ENCODE results near the gene SMC2. TPM values are rescaled to one million over a fixed set of nuclear protein-coding genes. Genes with fewer than 3 reads are reported as not detected.

The SMC2 gene
- total and polyA plus RNA-seq, 2 of the 13 experiments (the other 11 are each of a cell fraction or from before 2014, with no cell fraction given) = 5.6 to 36.7 TPM

DNA sequence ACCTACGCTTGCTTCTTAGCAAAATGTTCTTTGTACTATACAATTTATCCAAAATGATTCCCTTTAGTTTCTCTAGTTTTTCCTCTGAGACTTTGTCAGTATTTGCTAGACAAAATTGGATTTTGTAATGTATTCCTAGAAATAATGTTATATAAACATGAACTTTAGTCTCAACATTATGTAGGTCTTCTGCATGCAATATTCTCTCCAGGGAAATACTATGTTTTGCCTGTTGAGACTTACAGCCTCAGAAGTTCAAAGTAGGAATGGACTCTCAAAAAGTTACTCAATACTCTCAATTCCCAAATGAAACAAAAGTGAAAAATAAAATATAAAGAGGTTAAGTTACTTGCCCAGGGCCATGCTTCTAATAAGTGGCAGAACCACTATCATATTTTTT, 24.8 kb upstream of the SMC2 start:
- WGBS (ENCODE audit: low lambda C conversion rate) = 62% methylated on average over 1 of the region's 1 CpG
- H3K27ac ChIP-seq (ENCODE audit: extremely low read length, insufficient read depth, low read length) = no peak overlapping the region
- H4K20me1 ChIP-seq (ENCODE audit: insufficient read depth, low read length) = no peaks in the 10 kb centered on the region
- POLR2A ChIA-PET = no interaction called here
- CTCF ChIA-PET (ENCODE audit: low intra/inter-chr PET ratio, low total read pairs) = no interaction called here
- no peaks in the 10 kb centered on the region for H3K79me2 ChIP-seq (ENCODE audit: insufficient read depth, low read length)
- H3K9ac ChIP-seq (ENCODE audit: insufficient read depth, low read depth, low read length) = no peak overlapping the region
- H3K4me3 ChIP-seq (replicated peaks in 1 of 3; ENCODE audit: insufficient read depth in 1 of 3, low read depth in 2 of 3, low read length in 3 of 3) = no peak overlapping the region
- FAIRE-seq (no peak), DNase-seq (ENCODE audit: low spot score) (no peak), ATAC-seq (no peak; the same call in 2 of the 3 replicates)
- H3K4me2 ChIP-seq (ENCODE audit: low read depth, low read length) = no peak overlapping the region
- H2AFZ ChIP-seq (ENCODE audit: low read length) = no peak overlapping the region
- intact Hi-C loops (cut with micrococcal nuclease; ENCODE audit: unreplicated experiment) = no loop called here
- no TSS peak for BruUV-seq (replicated peaks)
- H3K36me3 ChIP-seq (replicated peaks in 1 of 2; ENCODE audit: control insufficient read depth in 1 of 2, insufficient read depth in 2 of 2, low read length in 2 of 2) = no peaks in the 10 kb centered on the region
- in situ Hi-C loops (cut with HindIII; ENCODE audit: extremely low pct_ligation_motif_present, low pct_unique_long_range_greater_than_20kb) = no loop called here
- H3K4me1 ChIP-seq (ENCODE audit: insufficient read depth, low read length) = peaks cover 12% of the 10 kb centered on the region; the same call in 1 of the 2 replicates
- no peaks in the 10 kb centered on the region for H3K27me3 ChIP-seq (ENCODE audit: control insufficient read depth in 1 of 2, insufficient read depth in 2 of 2, low read length in 2 of 2)
- no peaks in the 10 kb centered on the region for H3K9me3 ChIP-seq (ENCODE audit: low read length)
- TF ChIP-seq, protein P1, sequence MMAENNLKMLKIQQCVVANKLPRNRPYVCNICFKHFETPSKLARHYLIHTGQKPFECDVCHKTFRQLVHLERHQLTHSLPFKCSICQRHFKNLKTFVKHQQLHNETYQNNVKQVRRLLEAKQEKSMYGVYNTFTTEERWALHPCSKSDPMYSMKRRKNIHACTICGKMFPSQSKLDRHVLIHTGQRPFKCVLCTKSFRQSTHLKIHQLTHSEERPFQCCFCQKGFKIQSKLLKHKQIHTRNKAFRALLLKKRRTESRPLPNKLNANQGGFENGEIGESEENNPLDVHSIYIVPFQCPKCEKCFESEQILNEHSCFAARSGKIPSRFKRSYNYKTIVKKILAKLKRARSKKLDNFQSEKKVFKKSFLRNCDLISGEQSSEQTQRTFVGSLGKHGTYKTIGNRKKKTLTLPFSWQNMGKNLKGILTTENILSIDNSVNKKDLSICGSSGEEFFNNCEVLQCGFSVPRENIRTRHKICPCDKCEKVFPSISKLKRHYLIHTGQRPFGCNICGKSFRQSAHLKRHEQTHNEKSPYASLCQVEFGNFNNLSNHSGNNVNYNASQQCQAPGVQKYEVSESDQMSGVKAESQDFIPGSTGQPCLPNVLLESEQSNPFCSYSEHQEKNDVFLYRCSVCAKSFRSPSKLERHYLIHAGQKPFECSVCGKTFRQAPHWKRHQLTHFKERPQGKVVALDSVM (CRISPR knock-in tag; IDR thresholded peaks at IDR 0.05) = no peak
- TF ChIP-seq MYNN (CRISPR knock-in tag; IDR thresholded peaks at IDR 0.05; ENCODE audit: low read depth) (no peak), RFX1 (IDR thresholded peaks at IDR 0.05) (no peak), RARA (CRISPR knock-in tag; IDR thresholded peaks at IDR 0.05) (peak; percentile 62), MAF1 (CRISPR knock-in tag; IDR thresholded peaks at IDR 0.05; ENCODE audit: borderline replicate concordance) (no peak), ZNF3 (CRISPR knock-in tag; IDR thresholded peaks at IDR 0.05) (no peak), ZNF335 (CRISPR knock-in tag; IDR thresholded peaks at IDR 0.05) (0 out of 2 replicates have a peak, but pooled peaks have one; percentile 38), ZNF557 (CRISPR knock-in tag; IDR thresholded peaks at IDR 0.05) (no peak), YY1 (IDR thresholded peaks at IDR 0.05; ENCODE audit: insufficient read depth, insufficient replicate concordance, low read depth, low read length) (no peak), PCBP1 (IDR thresholded peaks at IDR 0.05; ENCODE audit: borderline replicate concordance, low read depth, low read length) (no peak), DNMT1 (CRISPR knock-in tag; IDR thresholded peaks at IDR 0.05) (no peak), ZNF672 (CRISPR knock-in tag; IDR thresholded peaks at IDR 0.05) (no peak), ZNF484 (CRISPR knock-in tag; IDR thresholded peaks at IDR 0.05; ENCODE audit: borderline replicate concordance, low read depth) (no peak), CENPX (CRISPR knock-in tag; IDR thresholded peaks at IDR 0.05) (no peak)
- TF ChIP-seq, protein P2, sequence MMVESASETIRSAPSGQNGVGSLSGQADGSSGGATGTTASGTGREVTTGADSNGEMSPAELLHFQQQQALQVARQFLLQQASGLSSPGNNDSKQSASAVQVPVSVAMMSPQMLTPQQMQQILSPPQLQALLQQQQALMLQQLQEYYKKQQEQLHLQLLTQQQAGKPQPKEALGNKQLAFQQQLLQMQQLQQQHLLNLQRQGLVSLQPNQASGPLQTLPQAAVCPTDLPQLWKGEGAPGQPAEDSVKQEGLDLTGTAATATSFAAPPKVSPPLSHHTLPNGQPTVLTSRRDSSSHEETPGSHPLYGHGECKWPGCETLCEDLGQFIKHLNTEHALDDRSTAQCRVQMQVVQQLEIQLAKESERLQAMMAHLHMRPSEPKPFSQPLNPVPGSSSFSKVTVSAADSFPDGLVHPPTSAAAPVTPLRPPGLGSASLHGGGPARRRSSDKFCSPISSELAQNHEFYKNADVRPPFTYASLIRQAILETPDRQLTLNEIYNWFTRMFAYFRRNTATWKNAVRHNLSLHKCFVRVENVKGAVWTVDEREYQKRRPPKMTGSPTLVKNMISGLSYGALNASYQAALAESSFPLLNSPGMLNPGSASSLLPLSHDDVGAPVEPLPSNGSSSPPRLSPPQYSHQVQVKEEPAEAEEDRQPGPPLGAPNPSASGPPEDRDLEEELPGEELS (CRISPR knock-in tag; IDR thresholded peaks at IDR 0.05) = no peak
- TF ChIP-seq, protein P3, sequence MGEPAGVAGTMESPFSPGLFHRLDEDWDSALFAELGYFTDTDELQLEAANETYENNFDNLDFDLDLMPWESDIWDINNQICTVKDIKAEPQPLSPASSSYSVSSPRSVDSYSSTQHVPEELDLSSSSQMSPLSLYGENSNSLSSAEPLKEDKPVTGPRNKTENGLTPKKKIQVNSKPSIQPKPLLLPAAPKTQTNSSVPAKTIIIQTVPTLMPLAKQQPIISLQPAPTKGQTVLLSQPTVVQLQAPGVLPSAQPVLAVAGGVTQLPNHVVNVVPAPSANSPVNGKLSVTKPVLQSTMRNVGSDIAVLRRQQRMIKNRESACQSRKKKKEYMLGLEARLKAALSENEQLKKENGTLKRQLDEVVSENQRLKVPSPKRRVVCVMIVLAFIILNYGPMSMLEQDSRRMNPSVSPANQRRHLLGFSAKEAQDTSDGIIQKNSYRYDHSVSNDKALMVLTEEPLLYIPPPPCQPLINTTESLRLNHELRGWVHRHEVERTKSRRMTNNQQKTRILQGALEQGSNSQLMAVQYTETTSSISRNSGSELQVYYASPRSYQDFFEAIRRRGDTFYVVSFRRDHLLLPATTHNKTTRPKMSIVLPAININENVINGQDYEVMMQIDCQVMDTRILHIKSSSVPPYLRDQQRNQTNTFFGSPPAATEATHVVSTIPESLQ (CRISPR knock-in tag; conservative IDR thresholded peaks at IDR 0.05) = no peak
- TF ChIP-seq, protein P4, sequence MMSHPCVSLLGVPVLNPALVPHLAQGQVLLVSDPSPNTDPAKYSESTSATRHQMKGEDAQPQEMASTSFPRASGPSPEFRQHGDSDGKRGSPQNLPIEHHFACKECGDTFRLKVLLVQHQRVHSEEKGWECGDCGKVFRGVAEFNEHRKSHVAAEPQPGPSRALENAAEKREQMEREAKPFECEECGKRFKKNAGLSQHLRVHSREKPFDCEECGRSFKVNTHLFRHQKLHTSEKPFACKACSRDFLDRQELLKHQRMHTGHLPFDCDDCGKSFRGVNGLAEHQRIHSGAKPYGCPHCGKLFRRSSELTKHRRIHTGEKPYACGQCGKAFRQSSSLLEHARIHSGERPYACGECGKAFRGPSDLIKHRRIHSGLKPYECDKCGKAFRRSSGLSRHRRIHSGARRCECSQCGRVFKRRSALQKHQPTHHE (CRISPR knock-in tag; IDR thresholded peaks at IDR 0.05; ENCODE audit: borderline replicate concordance) = no peak

Data from HepG2 (cell line).